ENCODE results near the gene ALKBH3.

GRCh38 chr11:43957571-43957970 is 76.9 kb downstream of the ALKBH3 start:
- TF ChIP-seq ATF2 (CRISPR knock-in tag; IDR thresholded peaks at IDR 0.05; ENCODE audit: borderline replicate concordance, low read depth) (no peak), NR3C1 (CRISPR knock-in tag; conservative IDR thresholded peaks at IDR 0.05; ENCODE audit: low read depth) (no peak), RELA (CRISPR knock-in tag; IDR thresholded peaks at IDR 0.05; ENCODE audit: borderline replicate concordance) (no peak)
- TF ChIP-seq, protein P1, sequence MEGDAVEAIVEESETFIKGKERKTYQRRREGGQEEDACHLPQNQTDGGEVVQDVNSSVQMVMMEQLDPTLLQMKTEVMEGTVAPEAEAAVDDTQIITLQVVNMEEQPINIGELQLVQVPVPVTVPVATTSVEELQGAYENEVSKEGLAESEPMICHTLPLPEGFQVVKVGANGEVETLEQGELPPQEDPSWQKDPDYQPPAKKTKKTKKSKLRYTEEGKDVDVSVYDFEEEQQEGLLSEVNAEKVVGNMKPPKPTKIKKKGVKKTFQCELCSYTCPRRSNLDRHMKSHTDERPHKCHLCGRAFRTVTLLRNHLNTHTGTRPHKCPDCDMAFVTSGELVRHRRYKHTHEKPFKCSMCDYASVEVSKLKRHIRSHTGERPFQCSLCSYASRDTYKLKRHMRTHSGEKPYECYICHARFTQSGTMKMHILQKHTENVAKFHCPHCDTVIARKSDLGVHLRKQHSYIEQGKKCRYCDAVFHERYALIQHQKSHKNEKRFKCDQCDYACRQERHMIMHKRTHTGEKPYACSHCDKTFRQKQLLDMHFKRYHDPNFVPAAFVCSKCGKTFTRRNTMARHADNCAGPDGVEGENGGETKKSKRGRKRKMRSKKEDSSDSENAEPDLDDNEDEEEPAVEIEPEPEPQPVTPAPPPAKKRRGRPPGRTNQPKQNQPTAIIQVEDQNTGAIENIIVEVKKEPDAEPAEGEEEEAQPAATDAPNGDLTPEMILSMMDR (IDR thresholded peaks at IDR 0.05), result no peak
- TF ChIP-seq, protein P2, sequence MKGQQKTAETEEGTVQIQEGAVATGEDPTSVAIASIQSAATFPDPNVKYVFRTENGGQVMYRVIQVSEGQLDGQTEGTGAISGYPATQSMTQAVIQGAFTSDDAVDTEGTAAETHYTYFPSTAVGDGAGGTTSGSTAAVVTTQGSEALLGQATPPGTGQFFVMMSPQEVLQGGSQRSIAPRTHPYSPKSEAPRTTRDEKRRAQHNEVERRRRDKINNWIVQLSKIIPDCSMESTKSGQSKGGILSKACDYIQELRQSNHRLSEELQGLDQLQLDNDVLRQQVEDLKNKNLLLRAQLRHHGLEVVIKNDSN (CRISPR knock-in tag; IDR thresholded peaks at IDR 0.05), result no peak
- TF ChIP-seq, protein P3, sequence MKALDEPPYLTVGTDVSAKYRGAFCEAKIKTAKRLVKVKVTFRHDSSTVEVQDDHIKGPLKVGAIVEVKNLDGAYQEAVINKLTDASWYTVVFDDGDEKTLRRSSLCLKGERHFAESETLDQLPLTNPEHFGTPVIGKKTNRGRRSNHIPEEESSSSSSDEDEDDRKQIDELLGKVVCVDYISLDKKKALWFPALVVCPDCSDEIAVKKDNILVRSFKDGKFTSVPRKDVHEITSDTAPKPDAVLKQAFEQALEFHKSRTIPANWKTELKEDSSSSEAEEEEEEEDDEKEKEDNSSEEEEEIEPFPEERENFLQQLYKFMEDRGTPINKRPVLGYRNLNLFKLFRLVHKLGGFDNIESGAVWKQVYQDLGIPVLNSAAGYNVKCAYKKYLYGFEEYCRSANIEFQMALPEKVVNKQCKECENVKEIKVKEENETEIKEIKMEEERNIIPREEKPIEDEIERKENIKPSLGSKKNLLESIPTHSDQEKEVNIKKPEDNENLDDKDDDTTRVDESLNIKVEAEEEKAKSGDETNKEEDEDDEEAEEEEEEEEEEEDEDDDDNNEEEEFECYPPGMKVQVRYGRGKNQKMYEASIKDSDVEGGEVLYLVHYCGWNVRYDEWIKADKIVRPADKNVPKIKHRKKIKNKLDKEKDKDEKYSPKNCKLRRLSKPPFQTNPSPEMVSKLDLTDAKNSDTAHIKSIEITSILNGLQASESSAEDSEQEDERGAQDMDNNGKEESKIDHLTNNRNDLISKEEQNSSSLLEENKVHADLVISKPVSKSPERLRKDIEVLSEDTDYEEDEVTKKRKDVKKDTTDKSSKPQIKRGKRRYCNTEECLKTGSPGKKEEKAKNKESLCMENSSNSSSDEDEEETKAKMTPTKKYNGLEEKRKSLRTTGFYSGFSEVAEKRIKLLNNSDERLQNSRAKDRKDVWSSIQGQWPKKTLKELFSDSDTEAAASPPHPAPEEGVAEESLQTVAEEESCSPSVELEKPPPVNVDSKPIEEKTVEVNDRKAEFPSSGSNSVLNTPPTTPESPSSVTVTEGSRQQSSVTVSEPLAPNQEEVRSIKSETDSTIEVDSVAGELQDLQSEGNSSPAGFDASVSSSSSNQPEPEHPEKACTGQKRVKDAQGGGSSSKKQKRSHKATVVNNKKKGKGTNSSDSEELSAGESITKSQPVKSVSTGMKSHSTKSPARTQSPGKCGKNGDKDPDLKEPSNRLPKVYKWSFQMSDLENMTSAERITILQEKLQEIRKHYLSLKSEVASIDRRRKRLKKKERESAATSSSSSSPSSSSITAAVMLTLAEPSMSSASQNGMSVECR (CRISPR knock-in tag; IDR thresholded peaks at IDR 0.05; ENCODE audit: borderline replicate concordance), result no peak

All from WTC11 (cell line).